ENCODE results near the gene ZC2HC1B. TPM values are rescaled to one million over a fixed set of nuclear protein-coding genes. Genes with fewer than 3 reads are reported as not detected.
A peak's percentile ranks its signal among the peaks of the same experiment; 100 is the strongest.

The ZC2HC1B gene
- total RNA-seq, 1 donor from 2014 or later: not detected

GRCh38 chr6:143961886-143962878 lies 97.9 kb downstream of the ZC2HC1B start:
- Histone ChIP-seq H3K4me1 (peaks cover 94% of the 10 kb centered on the region), H3K4me2 (peak overlapping the region; percentile 84), H3F3A (ENCODE audit: low read depth) (peaks cover 82% of the 10 kb centered on the region), H3K27ac (peak overlapping the region; percentile 99), H3K9me3 (ENCODE audit: low read depth) (no peaks in the 10 kb centered on the region), H3K27me3 (peaks cover 42% of the 10 kb centered on the region), H3K4me3 (peak overlapping the region; percentile 41), H4K20me1 (ENCODE audit: low read depth) (no peaks in the 10 kb centered on the region), H3K36me3 (no peaks in the 10 kb centered on the region), H3K9ac (peak overlapping the region; percentile 28), H2AFZ (replicated peaks) (no peak overlapping the region), H3K79me2 (ENCODE audit: low read depth) (no peaks in the 10 kb centered on the region)
- Mint-ChIP-seq H3K36me3 (peaks cover 17% of the 10 kb centered on the region), H3K4me3 (peak overlapping the region; percentile 61), H3K27me3 (ENCODE audit: insufficient read depth, low read depth) (no peaks in the 10 kb centered on the region), H3K9me3 (no peaks in the 10 kb centered on the region), H3K4me1 (no peaks in the 10 kb centered on the region), H3K27ac (peak overlapping the region; percentile 99)
- peak; percentile 87 for DNase-seq (ENCODE audit: low spot score)
- TF ChIP-seq EZH2phosphoT487 (IDR thresholded peaks at IDR 0.05): no peak
- TF ChIP-seq, protein P1, sequence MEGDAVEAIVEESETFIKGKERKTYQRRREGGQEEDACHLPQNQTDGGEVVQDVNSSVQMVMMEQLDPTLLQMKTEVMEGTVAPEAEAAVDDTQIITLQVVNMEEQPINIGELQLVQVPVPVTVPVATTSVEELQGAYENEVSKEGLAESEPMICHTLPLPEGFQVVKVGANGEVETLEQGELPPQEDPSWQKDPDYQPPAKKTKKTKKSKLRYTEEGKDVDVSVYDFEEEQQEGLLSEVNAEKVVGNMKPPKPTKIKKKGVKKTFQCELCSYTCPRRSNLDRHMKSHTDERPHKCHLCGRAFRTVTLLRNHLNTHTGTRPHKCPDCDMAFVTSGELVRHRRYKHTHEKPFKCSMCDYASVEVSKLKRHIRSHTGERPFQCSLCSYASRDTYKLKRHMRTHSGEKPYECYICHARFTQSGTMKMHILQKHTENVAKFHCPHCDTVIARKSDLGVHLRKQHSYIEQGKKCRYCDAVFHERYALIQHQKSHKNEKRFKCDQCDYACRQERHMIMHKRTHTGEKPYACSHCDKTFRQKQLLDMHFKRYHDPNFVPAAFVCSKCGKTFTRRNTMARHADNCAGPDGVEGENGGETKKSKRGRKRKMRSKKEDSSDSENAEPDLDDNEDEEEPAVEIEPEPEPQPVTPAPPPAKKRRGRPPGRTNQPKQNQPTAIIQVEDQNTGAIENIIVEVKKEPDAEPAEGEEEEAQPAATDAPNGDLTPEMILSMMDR (IDR thresholded peaks at IDR 0.05): peak; percentile 58
- TF ChIP-seq EZH2 (IDR thresholded peaks at IDR 0.05): no peak

- no peak for TF ChIP-seq EZH2phosphoT487 (IDR thresholded peaks at IDR 0.05)
- TF ChIP-seq, protein P1 (IDR thresholded peaks at IDR 0.05): no peak
- Mint-ChIP-seq H3K36me3 (peaks cover 19% of the 10 kb centered on the region), H3K9me3 (no peaks in the 10 kb centered on the region), H3K27me3 (ENCODE audit: insufficient read depth, low read depth) (no peaks in the 10 kb centered on the region), H3K4me3 (peak overlapping the region; percentile 61), H3K4me1 (peaks cover 10% of the 10 kb centered on the region), H3K27ac (peak overlapping the region; percentile 99)
- Histone ChIP-seq H3K4me3 (peak overlapping the region; percentile 41), H3K4me1 (peaks cover 91% of the 10 kb centered on the region), H2AFZ (replicated peaks) (no peak overlapping the region), H3K9me3 (ENCODE audit: low read depth) (no peaks in the 10 kb centered on the region), H3K27ac (peak overlapping the region; percentile 99), H3K4me2 (peak overlapping the region; percentile 84), H3K9ac (no peak overlapping the region), H4K20me1 (ENCODE audit: low read depth) (no peaks in the 10 kb centered on the region), H3K36me3 (no peaks in the 10 kb centered on the region), H3K79me2 (ENCODE audit: low read depth) (no peaks in the 10 kb centered on the region), H3F3A (ENCODE audit: low read depth) (peaks cover 71% of the 10 kb centered on the region), H3K27me3 (peaks cover 53% of the 10 kb centered on the region)
- DNase-seq (ENCODE audit: low spot score): peak; percentile 45
Measured at GRCh38 chr6:143963158-143963919, 99.1 kb downstream of the ZC2HC1B start.

- Mint-ChIP-seq H3K4me3 (no peak overlapping the region), H3K9me3 (no peaks in the 10 kb centered on the region), H3K27me3 (ENCODE audit: insufficient read depth, low read depth) (no peaks in the 10 kb centered on the region), H3K4me1 (peaks cover 23% of the 10 kb centered on the region), H3K36me3 (peaks cover 19% of the 10 kb centered on the region), H3K27ac (peak overlapping the region; percentile 40)
- TF ChIP-seq, protein P1 (IDR thresholded peaks at IDR 0.05): no peak
- TF ChIP-seq EZH2 (IDR thresholded peaks at IDR 0.05) (no peak), EZH2phosphoT487 (IDR thresholded peaks at IDR 0.05) (no peak)
- H3K79me2 ChIP-seq (ENCODE audit: low read depth): no peaks in the 10 kb centered on the region
- peaks cover 63% of the 10 kb centered on the region for H3K27me3 ChIP-seq
- no peak overlapping the region for H2AFZ ChIP-seq (replicated peaks)
- no peak overlapping the region for H3K4me3 ChIP-seq
- DNase-seq (ENCODE audit: low spot score): peak; percentile 7
- no peaks in the 10 kb centered on the region for H3K9me3 ChIP-seq (ENCODE audit: low read depth)
- peaks cover 70% of the 10 kb centered on the region for H3F3A ChIP-seq (ENCODE audit: low read depth)
- H3K4me1 ChIP-seq: peaks cover 95% of the 10 kb centered on the region
- peak overlapping the region; percentile 84 for H3K4me2 ChIP-seq
- H4K20me1 ChIP-seq (ENCODE audit: low read depth): no peaks in the 10 kb centered on the region
- no peaks in the 10 kb centered on the region for H3K36me3 ChIP-seq
- H3K27ac ChIP-seq: no peak overlapping the region
- H3K9ac ChIP-seq: no peak overlapping the region
Measured at GRCh38 chr6:143964674-143965081, 100.4 kb downstream of the ZC2HC1B start.
